Measurements from ENCODE around the gene FBXO28.

DNA sequence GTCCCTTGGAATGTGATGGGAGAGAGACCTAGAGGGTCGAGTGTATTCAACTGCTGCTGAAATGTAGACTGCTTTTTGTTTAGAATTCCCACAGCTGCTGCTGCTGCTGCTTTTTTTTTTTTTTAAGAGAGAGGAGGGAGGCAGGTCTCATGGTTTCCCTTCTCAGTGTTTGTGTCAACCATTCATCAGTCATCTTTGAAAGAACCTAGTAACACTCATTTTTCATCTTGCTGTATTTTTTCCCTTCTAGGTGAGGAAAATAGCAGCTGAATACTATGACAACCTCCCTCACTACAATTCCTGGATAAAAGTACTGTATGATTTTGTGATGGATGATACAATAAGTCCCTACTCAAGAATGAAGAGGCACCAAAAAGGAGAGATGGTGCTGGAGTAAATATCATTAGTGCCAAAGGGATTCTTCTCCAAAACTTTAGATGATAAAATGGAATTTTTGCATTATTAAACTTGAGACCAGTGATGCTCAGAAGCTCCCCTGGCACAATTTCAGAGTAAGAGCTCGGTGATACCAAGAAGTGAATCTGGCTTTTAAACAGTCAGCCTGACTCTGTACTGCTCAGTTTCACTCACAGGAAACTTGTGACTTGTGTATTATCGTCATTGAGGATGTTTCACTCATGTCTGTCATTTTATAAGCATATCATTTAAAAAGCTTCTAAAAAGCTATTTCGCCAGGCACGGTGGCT, 78.3 kb downstream of the FBXO28 start:
- TF ChIP-seq CTCF (IDR thresholded peaks at IDR 0.05) (no peak), POLR2A (IDR thresholded peaks at IDR 0.05) (no peak)
